ENCODE data around the gene OR4D11.
"Not testable (repeated sequence)": the region's sequence is repeated elsewhere in the genome, so short reads cannot be mapped to it uniquely, and the experiment has no call there.

Gene OR4D11

DNA sequence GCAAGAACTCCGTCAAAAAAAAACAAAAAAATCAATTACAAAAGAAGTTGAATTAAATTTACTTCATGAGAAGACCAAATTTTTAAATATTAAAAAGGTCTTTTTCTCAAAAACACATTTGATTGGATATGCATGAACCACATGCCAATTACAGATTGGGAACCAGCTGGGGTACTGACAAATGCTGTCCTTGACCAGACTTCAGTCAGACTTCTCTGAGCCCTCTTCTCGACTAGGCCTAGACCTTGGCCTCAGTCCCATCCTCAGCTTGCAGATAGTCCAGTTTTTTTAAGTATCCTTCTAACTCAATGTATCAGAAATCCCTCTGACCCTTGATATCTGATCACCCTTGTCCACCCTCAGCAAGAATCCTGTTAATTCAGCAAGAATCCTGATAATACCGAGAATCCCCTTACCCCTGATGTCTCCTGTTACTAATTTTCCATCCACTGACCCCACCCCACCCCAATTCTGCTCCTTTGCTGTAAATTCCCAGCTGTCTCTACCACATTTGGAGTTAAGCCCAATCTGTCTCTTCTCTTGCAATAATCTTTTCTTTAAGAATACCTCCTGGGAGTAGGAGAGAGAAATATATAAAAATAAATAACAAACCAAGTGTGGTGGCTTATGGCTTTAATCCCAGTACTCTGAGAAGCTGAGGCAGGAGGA is 38.9 kb downstream of the OR4D11 start:
- H3K27me3 ChIP-seq (ENCODE audit: insufficient read depth, low read length, poor library complexity, severe bottlenecking): no peaks in the 10 kb centered on the region
- no peak for TF ChIP-seq EZH2phosphoT487 (IDR thresholded peaks at IDR 0.05; ENCODE audit: borderline replicate concordance)
- TF ChIP-seq CTCF (conservative IDR thresholded peaks at IDR 0.05; ENCODE audit: low read length): no peak
- H3K4me2 ChIP-seq (ENCODE audit: low read depth, low read length, poor library complexity, severe bottlenecking): no peak overlapping the region
- no peaks in the 10 kb centered on the region for H3K36me3 ChIP-seq (ENCODE audit: insufficient read depth, low read length)
- no peak overlapping the region for H2AFZ ChIP-seq (ENCODE audit: low read length)
- H3K9me3 ChIP-seq (ENCODE audit: insufficient read depth, low read depth, low read length): no peaks in the 10 kb centered on the region
- H3K4me1 ChIP-seq (ENCODE audit: insufficient read depth, low read length, poor library complexity, severe bottlenecking): peaks cover under 1% of the 10 kb centered on the region
- no peaks in the 10 kb centered on the region for H3K9me2 ChIP-seq (replicated peaks; ENCODE audit: low read depth, low read length)
- no peak overlapping the region for H3K4me3 ChIP-seq (ENCODE audit: low read length, poor library complexity, severe bottlenecking)
- no peaks in the 10 kb centered on the region for H4K20me1 ChIP-seq (ENCODE audit: insufficient read depth, low read length, poor library complexity, severe bottlenecking)
- H3K9ac ChIP-seq (ENCODE audit: low read depth, low read length, poor library complexity, severe bottlenecking): no peak overlapping the region
- H3K79me2 ChIP-seq (ENCODE audit: insufficient read depth, low read length): no peaks in the 10 kb centered on the region
- H3F3A ChIP-seq (ENCODE audit: low read depth): no peaks in the 10 kb centered on the region

- H4K20me1 ChIP-seq (ENCODE audit: insufficient read depth, low read length, poor library complexity, severe bottlenecking); H3F3A ChIP-seq (ENCODE audit: low read depth); H2AFZ ChIP-seq (ENCODE audit: low read length); H3K9me3 ChIP-seq (ENCODE audit: insufficient read depth, low read depth, low read length); H3K79me2 ChIP-seq (ENCODE audit: insufficient read depth, low read length); H3K4me2 ChIP-seq (ENCODE audit: low read depth, low read length, poor library complexity, severe bottlenecking); H3K36me3 ChIP-seq (ENCODE audit: insufficient read depth, low read length); H3K4me3 ChIP-seq (ENCODE audit: low read length, poor library complexity, severe bottlenecking); H3K9ac ChIP-seq (ENCODE audit: low read depth, low read length, poor library complexity, severe bottlenecking); H3K9me2 ChIP-seq (replicated peaks; ENCODE audit: low read depth, low read length); H3K27me3 ChIP-seq (ENCODE audit: insufficient read depth, low read length, poor library complexity, severe bottlenecking): not testable (repeated sequence)
- H3K4me1 ChIP-seq (ENCODE audit: insufficient read depth, low read length, poor library complexity, severe bottlenecking): peaks cover 14% of the 10 kb centered on the region
Measured at GRCh38 chr11:59543713-59544112, 40.3 kb downstream of the OR4D11 start.

- H3K27me3 ChIP-seq (ENCODE audit: insufficient read depth, low read length, poor library complexity, severe bottlenecking): no peaks in the 10 kb centered on the region
- H3K79me2 ChIP-seq (ENCODE audit: insufficient read depth, low read length): no peaks in the 10 kb centered on the region
- H3K4me1 ChIP-seq (ENCODE audit: insufficient read depth, low read length, poor library complexity, severe bottlenecking): peaks cover 24% of the 10 kb centered on the region
- no peaks in the 10 kb centered on the region for H4K20me1 ChIP-seq (ENCODE audit: insufficient read depth, low read length, poor library complexity, severe bottlenecking)
- H3K9ac ChIP-seq (ENCODE audit: low read depth, low read length, poor library complexity, severe bottlenecking): no peak overlapping the region
- H3K4me2 ChIP-seq (ENCODE audit: low read depth, low read length, poor library complexity, severe bottlenecking): no peak overlapping the region
- no peaks in the 10 kb centered on the region for H3K36me3 ChIP-seq (ENCODE audit: insufficient read depth, low read length)
- no peaks in the 10 kb centered on the region for H3K9me2 ChIP-seq (replicated peaks; ENCODE audit: low read depth, low read length)
- H3F3A ChIP-seq (ENCODE audit: low read depth): 0 out of 2 replicates have a peak, but pooled peaks cover 6% of the 10 kb centered on the region
- H2AFZ ChIP-seq (ENCODE audit: low read length): no peak overlapping the region
- H3K4me3 ChIP-seq (ENCODE audit: low read length, poor library complexity, severe bottlenecking): no peak overlapping the region
- H3K9me3 ChIP-seq (ENCODE audit: insufficient read depth, low read depth, low read length): no peaks in the 10 kb centered on the region
- no peak for TF ChIP-seq CTCF (conservative IDR thresholded peaks at IDR 0.05; ENCODE audit: low read length)
- TF ChIP-seq EZH2phosphoT487 (IDR thresholded peaks at IDR 0.05; ENCODE audit: borderline replicate concordance): no peak
Measured at GRCh38 chr11:59544869-59545178, 41.4 kb downstream of the OR4D11 start.
